IMR-90 (cell line): ENCODE measurements around the gene KCNH4. TPM values are rescaled to one million over a fixed set of nuclear protein-coding genes. Genes with fewer than 3 reads are reported as not detected.

Experiments used
- ATAC-seq: fragments of 200-7000 bp; cut with Tn5 transposase; 2 replicates; pipeline ENCODE4 v1.9.1; 2020; ENCODE audit warnings: low read depth, mild to moderate bottlenecking, moderate library complexity
- BruUV-seq: library from RNA; stranded (reverse); fragments of 400-500 nt; replicated peaks from 2 replicates; lab custom pipeline; 2021; lab: Mats Ljungman, UMichigan
- CTCF ChIA-PET: fragments of 300-600 bp; formaldehyde crosslinking; extraction: SDS; loops from one replicate; lab custom pipeline; 2021; ENCODE audit warnings: antibody characterized with exemption; lab: Yijun Ruan, JAX
- POLR2A ChIA-PET: fragments of 300-600 bp; sonication (Branson Sonifier 250); formaldehyde crosslinking; loops from one replicate; lab custom pipeline; 2022; ENCODE audit warnings: antibody characterized with exemption; ENCODE audit not compliant: unreplicated experiment; lab: Charles Lee
- DNase-seq: peaks from one replicate; pipeline ENCODE4 v3.0.0; 2013
- H2AFZ ChIP-seq: replicated peaks from 2 replicates; pipeline ENCODE3; 2013; ENCODE audit warnings: low read length, mild to moderate bottlenecking; ENCODE audit not compliant: poor library complexity
- H2AK5ac ChIP-seq: 2 replicates; pipeline ENCODE4 v1.6.1; 2013; ENCODE audit warnings: low read depth, low read length, inconsistent platforms
- H2AK9ac ChIP-seq: replicated peaks from 2 replicates; pipeline ENCODE3; 2013; ENCODE audit warnings: mild to moderate bottlenecking, low read depth, low read length, moderate library complexity; ENCODE audit not compliant: poor library complexity
- H2BK120ac ChIP-seq: 2 replicates; pipeline ENCODE4 v1.6.1; 2013; ENCODE audit warnings: low read depth, low read length, inconsistent platforms
- H2BK15ac ChIP-seq: 3 replicates; pipeline ENCODE4 v1.6.1; 2013; ENCODE audit warnings: low read depth, low read length, inconsistent platforms
- H2BK20ac ChIP-seq: 2 replicates; pipeline ENCODE4 v1.6.1; 2013; ENCODE audit warnings: low read depth, mild to moderate bottlenecking, inconsistent platforms, low read length, moderate library complexity
- H2BK5ac ChIP-seq: 2 replicates; pipeline ENCODE4 v1.6.1; 2013; ENCODE audit warnings: mild to moderate bottlenecking, low read depth, low read length, inconsistent platforms; ENCODE audit not compliant: poor library complexity, severe bottlenecking
- H3K14ac ChIP-seq: replicated peaks from 2 replicates; pipeline ENCODE4 v1.6.1; 2013; ENCODE audit warnings: low read depth, low read length, inconsistent platforms
- H3K18ac ChIP-seq: 2 replicates; pipeline ENCODE4 v1.6.1; 2013; ENCODE audit warnings: low read depth, low read length, control low read depth
- H3K23ac ChIP-seq: 2 replicates; pipeline ENCODE4 v1.6.1; 2013; ENCODE audit warnings: low read depth, low read length, inconsistent platforms
- H3K27ac ChIP-seq: 2 replicates; pipeline ENCODE4 v1.5.1; 2013; ENCODE audit warnings: mild to moderate bottlenecking, control low read depth, low read length; ENCODE audit not compliant: insufficient read depth
- H3K27me3 ChIP-seq: 2 replicates; pipeline ENCODE4 v1.6.1; 2013; ENCODE audit warnings: low read length; ENCODE audit not compliant: control insufficient read depth, insufficient read depth
- H3K36me3 ChIP-seq: 2 replicates; pipeline ENCODE4 v1.6.1; 2013; ENCODE audit warnings: low read length, mixed read lengths; ENCODE audit not compliant: control insufficient read depth, insufficient read depth
- H3K4ac ChIP-seq: 2 replicates; pipeline ENCODE4 v1.6.1; 2013; ENCODE audit warnings: low read depth, low read length, inconsistent platforms
- H3K4me1 ChIP-seq: 2 replicates; pipeline ENCODE4 v1.6.1; 2013; ENCODE audit warnings: low read length, mixed read lengths; ENCODE audit not compliant: control insufficient read depth, insufficient read depth
- H3K4me2 ChIP-seq: 2 replicates; pipeline ENCODE4 v1.6.1; 2013; ENCODE audit warnings: low read depth, mild to moderate bottlenecking, control low read depth, low read length, moderate library complexity
- H3K4me3 ChIP-seq: 2 replicates; pipeline ENCODE4 v1.5.1; 2013; ENCODE audit warnings: low read depth, mild to moderate bottlenecking, control low read depth, low read length, moderate library complexity; ENCODE audit not compliant: insufficient read depth
- H3K56ac ChIP-seq: 2 replicates; pipeline ENCODE4 v1.6.1; 2013; ENCODE audit warnings: low read length, inconsistent platforms; ENCODE audit not compliant: insufficient read depth; ENCODE audit errors: extremely low read depth
- H3K79me1 ChIP-seq, 2 experiments: 2 replicates each; pipeline ENCODE4 v1.6.1; 2013; ENCODE audit warnings: low read length in 2 of 2, inconsistent platforms in 1 of 2, low read depth in 1 of 2
- H3K9ac ChIP-seq: 2 replicates; pipeline ENCODE4 v1.6.1; 2013; ENCODE audit warnings: low read depth, low read length, control low read depth
- H3K9me1 ChIP-seq: 2 replicates; pipeline ENCODE4 v1.6.1; 2013; ENCODE audit warnings: low read length, inconsistent platforms; ENCODE audit not compliant: insufficient read depth
- H3K9me3 ChIP-seq: 2 replicates; pipeline ENCODE4 v1.6.1; 2013; ENCODE audit warnings: low read length; ENCODE audit not compliant: control insufficient read depth, insufficient read depth
- H4K20me1 ChIP-seq: 2 replicates; pipeline ENCODE4 v1.6.1; 2013; ENCODE audit warnings: low read length, inconsistent platforms; ENCODE audit not compliant: insufficient read depth
- H4K5ac ChIP-seq: 2 replicates; pipeline ENCODE4 v1.6.1; 2013; ENCODE audit warnings: mild to moderate bottlenecking, low read depth, low read length, control low read depth
- H4K8ac ChIP-seq, 2 experiments: 2 replicates each; pipeline ENCODE4 v1.6.1; 2013; ENCODE audit warnings: low read depth in 2 of 2, low read length in 2 of 2, control low read depth in 1 of 2, inconsistent platforms in 1 of 2
- H4K91ac ChIP-seq: 2 replicates; pipeline ENCODE4 v1.6.1; 2013; ENCODE audit warnings: low read depth, low read length, inconsistent platforms; ENCODE audit not compliant: insufficient read depth
- BHLHE40 ChIP-seq: fragments of 150-350 bp; IDR thresholded peaks from 2 replicates; pipeline ENCODE4 v1.6.1; 2016; ENCODE audit warnings: mild to moderate bottlenecking, low read depth, low read length
- CEBPB ChIP-seq: IDR thresholded peaks from 2 replicates; pipeline ENCODE4 v1.6.1; 2012; ENCODE audit warnings: low read depth, low read length, improper control_type of control experiment
- CHD1 ChIP-seq: IDR thresholded peaks from 2 replicates; pipeline ENCODE4 v1.6.1; 2012; ENCODE audit warnings: low read depth, low read length, improper control_type of control experiment
- CTCF ChIP-seq: conservative IDR thresholded peaks from 2 replicates; pipeline ENCODE4 v1.5.1; 2012; ENCODE audit warnings: mild to moderate bottlenecking, low read depth, low read length, improper control_type of control experiment
- ELK1 ChIP-seq: fragments of 150-350 bp; IDR thresholded peaks from 2 replicates; pipeline ENCODE4 v1.6.1; 2016; ENCODE audit warnings: low read depth, mild to moderate bottlenecking, low read length, moderate library complexity, borderline replicate concordance
- FOS ChIP-seq: fragments of 150-350 bp; IDR thresholded peaks from 2 replicates; pipeline ENCODE4 v1.6.1; 2016; ENCODE audit warnings: low read depth, low read length
- MAFK ChIP-seq: IDR thresholded peaks from 2 replicates; pipeline ENCODE4 v1.6.1; 2012; ENCODE audit warnings: low read depth, low read length, improper control_type of control experiment
- MAZ ChIP-seq: IDR thresholded peaks from 2 replicates; pipeline ENCODE4 v1.6.1; 2012; ENCODE audit warnings: low read depth, mild to moderate bottlenecking, low read length, improper control_type of control experiment, moderate library complexity, borderline replicate concordance
- MXI1 ChIP-seq: IDR thresholded peaks from 2 replicates; pipeline ENCODE4 v1.6.1; 2012; ENCODE audit warnings: low read depth, mild to moderate bottlenecking, low read length, moderate library complexity, borderline replicate concordance
- NFE2L2 ChIP-seq: fragments of 150-350 bp; IDR thresholded peaks from 2 replicates; pipeline ENCODE4 v1.6.1; 2016; ENCODE audit warnings: low read depth, mild to moderate bottlenecking, low read length
- POLR2A ChIP-seq: IDR thresholded peaks from 2 replicates; pipeline ENCODE4 v1.6.1; 2012; ENCODE audit warnings: mild to moderate bottlenecking, low read depth, low read length
- RAD21 ChIP-seq: IDR thresholded peaks from 2 replicates; pipeline ENCODE4 v1.6.1; 2012; ENCODE audit warnings: low read length, improper control_type of control experiment
- RCOR1 ChIP-seq: IDR thresholded peaks from 2 replicates; pipeline ENCODE4 v1.6.1; 2012; ENCODE audit warnings: mild to moderate bottlenecking, low read length, improper control_type of control experiment; ENCODE audit not compliant: insufficient replicate concordance
- RFX5 ChIP-seq: IDR thresholded peaks from 2 replicates; pipeline ENCODE4 v1.8.0; 2012; ENCODE audit warnings: low read depth, mild to moderate bottlenecking, low read length, moderate library complexity
- SMC3 ChIP-seq: fragments of 150-350 bp; IDR thresholded peaks from 2 replicates; pipeline ENCODE4 v1.6.1; 2016; ENCODE audit warnings: low read depth, mild to moderate bottlenecking, antibody characterized with exemption, low read length, moderate library complexity
- USF2 ChIP-seq: fragments of 150-350 bp; IDR thresholded peaks from 2 replicates; pipeline ENCODE4 v1.6.1; 2017; ENCODE audit warnings: mild to moderate bottlenecking, antibody characterized with exemption, low read length, low read depth
- WGBS, 2 experiments: methylation state at CpG; one replicate each; pipeline versions ENCODE4 v1.1.5 to v1.1.7; 2013; ENCODE audit warnings: missing lambda C conversion rate in 2 of 2; ENCODE audit not compliant: insufficient read length in 1 of 2; ENCODE audit errors: extremely low coverage in 2 of 2; 5-methylcytosine and 5-hydroxymethylcytosine counted together
- dilution Hi-C: fragments of 300-500 bp; cut with HindIII; formaldehyde crosslinking; loops from one replicate; pipeline ENCODE4 v1.14.3; 2018; ENCODE audit warnings: low sequenced_read_pairs; ENCODE audit not compliant: unreplicated experiment
- in situ Hi-C: fragments of 300-500 bp; cut with MboI; formaldehyde crosslinking; loops from 3 replicates; pipeline ENCODE4 v1.14.3; 2019; ENCODE audit warnings: low sequenced_read_pairs, inconsistent platforms, mixed read lengths
- intact Hi-C: fragments of 100-400 bp; cut with micrococcal nuclease; formaldehyde crosslinking; loops from 2 replicates; pipeline ENCODE4 v1.10.0; 2022
- polyA plus RNA-seq, 3 experiments: library from polyadenylated mRNA; depleted of rRNA; stranded (reverse); fragments of >200 nt; gene quantifications; 2 replicates each; pipeline ENCODE4 v1.2.3, GENCODE V29; 2012; ENCODE audit warnings: low replicate concordance in 1 of 3
- total RNA-seq: library from RNA; depleted of rRNA; stranded (reverse); fragments of >200 nt; gene quantifications from 2 replicates; pipeline ENCODE4 v1.2.3, GENCODE V29; 2012

KCNH4 gene
- total and polyA plus RNA-seq, 2 of the 4 experiments (the other 2 are of a cell fraction): 0.03 TPM; not detected in 1

GRCh38 chr17:42191275-42191608 is 10.3 kb upstream of the KCNH4 start:
- peaks cover 0 to 8% of the 10 kb centered on the region in 2 experiments; a peak in 1 of 4 replicates for H3K79me1 ChIP-seq
- no peak for TF ChIP-seq BHLHE40
- no peak for TF ChIP-seq MAFK
- TF ChIP-seq RCOR1: no peak
- TF ChIP-seq POLR2A: no peak
- no peak for TF ChIP-seq FOS
- TF ChIP-seq SMC3: no peak
- TF ChIP-seq MAZ: no peak
- no peak for TF ChIP-seq CTCF
- TF ChIP-seq RFX5: no peak
- no peak for TF ChIP-seq ELK1
- no peak for TF ChIP-seq CHD1
- TF ChIP-seq RAD21: no peak
- TF ChIP-seq USF2: no peak
- no peak for TF ChIP-seq MXI1
- TF ChIP-seq NFE2L2: no peak
- TF ChIP-seq CEBPB: no peak
- no peak overlapping the region for H3K27ac ChIP-seq
- BruUV-seq: no TSS peak
- H2AK5ac ChIP-seq: no peak overlapping the region
- no peak overlapping the region for H3K14ac ChIP-seq
- H3K9me1 ChIP-seq: peaks cover 10% of the 10 kb centered on the region; the same call in 1 of the 2 replicates
- H3K4me3 ChIP-seq: no peak overlapping the region
- dilution Hi-C loops: no loop called here
- no peaks in the 10 kb centered on the region for H3K4me1 ChIP-seq
- no peak overlapping the region for H2AFZ ChIP-seq
- H3K4ac ChIP-seq: no peak overlapping the region
- H3K9ac ChIP-seq: no peak overlapping the region
- no peak overlapping the region for H2BK20ac ChIP-seq
- H2BK15ac ChIP-seq: no peak overlapping the region
- H2BK5ac ChIP-seq: no peak overlapping the region
- H4K8ac ChIP-seq: no peak overlapping the region
- H3K9me3 ChIP-seq: no peaks in the 10 kb centered on the region
- H4K5ac ChIP-seq: no peak overlapping the region
- ATAC-seq (no peak), DNase-seq (no peak)
- no peak overlapping the region for H3K18ac ChIP-seq
- POLR2A ChIA-PET: interaction anchor here (0.6 kb wide), 1 partner anchor 127 kb away, joined by 3 read pairs; no protein-coding TSS in a partner anchor
- H2AK9ac ChIP-seq: no peak overlapping the region
- WGBS, 2 experiments: no CpG with 5 or more reads among the region's 5 CpGs
- H4K91ac ChIP-seq: no peak overlapping the region
- H3K4me2 ChIP-seq: no peak overlapping the region
- no peaks in the 10 kb centered on the region for H3K27me3 ChIP-seq
- intact Hi-C loops: no loop called here
- H3K36me3 ChIP-seq: no peaks in the 10 kb centered on the region
- no peak overlapping the region for H3K23ac ChIP-seq
- no peak overlapping the region for H3K56ac ChIP-seq
- H2BK120ac ChIP-seq: no peak overlapping the region
- no peaks in the 10 kb centered on the region for H4K20me1 ChIP-seq
- CTCF ChIA-PET: no interaction called here
- in situ Hi-C loops: no loop called here
